Loucy (cell line): Measurements from ENCODE around the gene LACTBL1.

ENCODE experiments used
- H2AFZ ChIP-seq: fragments of 200-600 bp; sonication (generic); 2 replicates; pipeline ENCODE4 v1.6.0; 2016; ENCODE audit warnings: antibody characterized with exemption, mild to moderate bottlenecking, low read length, moderate library complexity
- H3F3A ChIP-seq: fragments of 200-600 bp; 2 replicates; pipeline ENCODE4 v1.6.0; 2016; ENCODE audit warnings: antibody characterized with exemption, low read depth, mild to moderate bottlenecking
- H3K27me3 ChIP-seq: fragments of 200-600 bp; sonication (generic); 2 replicates; pipeline ENCODE4 v1.6.1; 2014; ENCODE audit warnings: low read length, mild to moderate bottlenecking; ENCODE audit not compliant: insufficient read depth, poor library complexity, severe bottlenecking
- H3K36me3 ChIP-seq: fragments of 200-600 bp; sonication (generic); 2 replicates; pipeline ENCODE4 v1.6.1; 2016; ENCODE audit warnings: low read length; ENCODE audit not compliant: insufficient read depth
- H3K4me1 ChIP-seq: fragments of 200-600 bp; sonication (generic); 2 replicates; pipeline ENCODE4 v1.5.1; 2014; ENCODE audit warnings: low read length, mild to moderate bottlenecking; ENCODE audit not compliant: insufficient read depth, poor library complexity, severe bottlenecking
- H3K4me2 ChIP-seq: fragments of 200-600 bp; sonication (generic); 2 replicates; pipeline ENCODE4 v1.6.0; 2014; ENCODE audit warnings: antibody characterized with exemption, low read length, low read depth, mild to moderate bottlenecking; ENCODE audit not compliant: poor library complexity, severe bottlenecking
- H3K4me3 ChIP-seq: fragments of 200-600 bp; sonication (generic); 2 replicates; pipeline ENCODE4 v1.5.1; 2014; ENCODE audit warnings: low read length, mild to moderate bottlenecking, mixed read lengths; ENCODE audit not compliant: poor library complexity, severe bottlenecking
- H3K79me2 ChIP-seq: fragments of 200-600 bp; sonication (generic); 2 replicates; pipeline ENCODE4 v1.6.1; 2014; ENCODE audit warnings: low read length; ENCODE audit not compliant: insufficient read depth
- H3K9ac ChIP-seq: fragments of 200-600 bp; sonication (generic); 2 replicates; pipeline ENCODE4 v1.6.0; 2014; ENCODE audit warnings: mild to moderate bottlenecking, low read depth, low read length, moderate library complexity; ENCODE audit not compliant: poor library complexity, severe bottlenecking
- H3K9me2 ChIP-seq: fragments of 200-600 bp; sonication (generic); replicated peaks from 2 replicates; pipeline ENCODE4 v1.6.1; 2016; ENCODE audit warnings: low read depth, low read length, mixed read lengths
- H3K9me3 ChIP-seq: fragments of 200-600 bp; sonication (generic); 2 replicates; pipeline ENCODE4 v1.6.1; 2014; ENCODE audit warnings: mild to moderate bottlenecking, antibody characterized with exemption, low read length, low read depth; ENCODE audit not compliant: insufficient read depth
- H4K20me1 ChIP-seq: fragments of 200-600 bp; sonication (generic); 2 replicates; pipeline ENCODE4 v1.6.0; 2014; ENCODE audit warnings: antibody characterized with exemption, low read length, mild to moderate bottlenecking; ENCODE audit not compliant: insufficient read depth, poor library complexity, severe bottlenecking
- CTCF ChIP-seq: fragments of 200-600 bp; sonication (generic); conservative IDR thresholded peaks from 2 replicates; pipeline ENCODE4 v1.5.1; 2014; ENCODE audit warnings: mild to moderate bottlenecking, antibody characterized with exemption, low read length
- EZH2phosphoT487 ChIP-seq: fragments of 200-600 bp; IDR thresholded peaks from 2 replicates; pipeline ENCODE4 v1.6.1; 2018; ENCODE audit warnings: antibody characterized with exemption, mild to moderate bottlenecking, moderate library complexity, borderline replicate concordance

LACTBL1 gene

GRCh38 chr1:22963044-22963677, 9.5 kb downstream of the LACTBL1 start:
- no peak overlapping the region for H2AFZ ChIP-seq
- H4K20me1 ChIP-seq = no peaks in the 10 kb centered on the region
- H3K9me2 ChIP-seq = no peaks in the 10 kb centered on the region
- no peak overlapping the region for H3K9ac ChIP-seq
- no peaks in the 10 kb centered on the region for H3K79me2 ChIP-seq
- H3F3A ChIP-seq = no peaks in the 10 kb centered on the region
- TF ChIP-seq CTCF (no peak), EZH2phosphoT487 (no peak)
- H3K4me2 ChIP-seq = no peak overlapping the region
- H3K4me3 ChIP-seq = no peak overlapping the region
- no peaks in the 10 kb centered on the region for H3K4me1 ChIP-seq
- H3K9me3 ChIP-seq = no peaks in the 10 kb centered on the region
- no peaks in the 10 kb centered on the region for H3K36me3 ChIP-seq
- peaks cover under 1% of the 10 kb centered on the region for H3K27me3 ChIP-seq

GRCh38 chr1:22962558-22962957, 10.1 kb downstream of the LACTBL1 start:
- Histone ChIP-seq H3K36me3 (no peaks in the 10 kb centered on the region), H4K20me1 (no peaks in the 10 kb centered on the region), H3K9me3 (no peaks in the 10 kb centered on the region), H3K4me1 (no peaks in the 10 kb centered on the region), H2AFZ (no peak overlapping the region), H3K9me2 (no peaks in the 10 kb centered on the region), H3K4me3 (no peak overlapping the region), H3K27me3 (no peaks in the 10 kb centered on the region), H3K4me2 (no peak overlapping the region), H3F3A (no peaks in the 10 kb centered on the region), H3K9ac (no peak overlapping the region), H3K79me2 (no peaks in the 10 kb centered on the region)
- TF ChIP-seq EZH2phosphoT487 = no peak
- TF ChIP-seq CTCF = no peak

- TF ChIP-seq CTCF (no peak), EZH2phosphoT487 (no peak)
- H3K9me2 ChIP-seq = no peaks in the 10 kb centered on the region
- no peaks in the 10 kb centered on the region for H4K20me1 ChIP-seq
- no peak overlapping the region for H2AFZ ChIP-seq
- H3K79me2 ChIP-seq = no peaks in the 10 kb centered on the region
- no peaks in the 10 kb centered on the region for H3K4me1 ChIP-seq
- no peaks in the 10 kb centered on the region for H3F3A ChIP-seq
- no peak overlapping the region for H3K9ac ChIP-seq
- no peak overlapping the region for H3K4me2 ChIP-seq
- no peaks in the 10 kb centered on the region for H3K9me3 ChIP-seq
- H3K36me3 ChIP-seq = no peaks in the 10 kb centered on the region
- no peaks in the 10 kb centered on the region for H3K27me3 ChIP-seq
- no peak overlapping the region for H3K4me3 ChIP-seq
Measured at GRCh38 chr1:22959545-22960360, 12.9 kb downstream of the LACTBL1 start.
